ENCODE data around the gene NFIC.
"Not testable (repeated sequence)": the region's sequence is repeated elsewhere in the genome, so short reads cannot be mapped to it uniquely, and the experiment has no call there.

The NFIC gene

GRCh38 chr19:3365836-3366752 lies at the start of gene NFIC:
NFIC (plus strand) TSS chr19:3366583; CDS start chr19:3366637, 54 bp downstream.
- DNase-seq: peak; percentile 55

GRCh38 chr19:3316659-3317207 lies 49.6 kb upstream of the NFIC start:
- DNase-seq: no peak

DNA sequence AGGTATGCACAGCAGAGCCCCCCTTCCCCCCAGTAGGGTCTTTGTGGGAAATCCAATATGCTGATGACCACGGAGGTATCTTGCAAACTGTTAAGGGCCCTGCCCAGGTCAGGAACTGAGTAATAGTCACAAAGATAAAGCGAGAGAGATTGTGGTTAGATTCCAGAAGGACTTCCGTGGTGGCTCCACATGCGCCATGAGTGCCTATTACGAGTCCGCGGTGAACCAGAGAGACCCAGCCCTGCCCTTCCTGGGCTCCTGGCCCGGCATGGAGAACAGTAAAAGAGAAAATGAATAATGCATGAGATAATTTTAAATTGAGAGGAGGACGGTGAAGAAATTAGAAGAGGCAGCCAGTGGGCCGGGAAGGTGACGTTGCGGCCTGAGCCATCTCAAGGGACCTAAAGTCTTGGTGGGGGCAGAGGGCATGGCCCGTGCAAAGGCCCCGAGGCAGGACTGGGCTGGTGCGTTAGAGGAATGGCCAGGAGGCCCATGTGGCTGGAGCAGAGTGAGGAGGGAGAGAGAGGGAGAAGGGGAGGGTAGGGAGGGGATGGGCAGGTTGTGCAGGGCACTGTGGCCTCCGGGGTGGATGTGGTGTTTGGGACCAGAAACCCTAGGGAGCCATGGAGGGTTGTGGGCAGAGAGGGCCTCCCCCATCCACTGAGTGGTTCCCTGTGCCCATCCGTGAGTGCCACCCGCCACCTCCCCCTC lies 46.6 kb upstream of the NFIC start:
- DNase-seq: no peak

- no peak for DNase-seq
These were observed 46.1 kb upstream of the NFIC start for GRCh38 chr19:3320354-3320670.

GRCh38 chr19:3320853-3321252 lies 45.5 kb upstream of the NFIC start:
- DNase-seq: no peak

GRCh38 chr19:3321696-3322095 lies 44.7 kb upstream of the NFIC start:
- no peak for DNase-seq

GRCh38 chr19:3322199-3322978 lies 44.0 kb upstream of the NFIC start:
- no peak for DNase-seq

GRCh38 chr19:3323026-3323425 lies 43.4 kb upstream of the NFIC start:
- DNase-seq: no peak

DNA sequence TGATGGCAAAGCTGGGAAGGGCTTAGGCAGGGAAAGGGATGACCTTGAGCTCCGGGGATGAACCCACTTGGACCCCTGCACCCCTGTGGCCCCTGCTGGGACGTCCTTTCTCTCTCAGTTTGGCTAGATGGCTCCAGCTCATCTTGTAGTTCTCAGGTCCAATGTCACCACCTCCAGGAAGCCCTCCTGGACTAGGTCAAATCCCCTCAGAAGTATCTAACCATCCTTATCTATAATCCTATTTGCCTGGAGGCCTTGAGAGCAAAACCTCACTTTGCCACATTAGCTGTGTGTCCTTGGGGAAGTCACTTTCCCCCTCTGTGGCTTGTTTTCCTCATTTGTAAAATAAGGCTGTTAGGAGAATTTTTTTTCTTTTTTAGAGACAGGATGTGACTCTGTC lies 42.7 kb upstream of the NFIC start:
- DNase-seq: no peak

GRCh38 chr19:3324405-3324856 lies 42.0 kb upstream of the NFIC start:
- peak; percentile 81 for DNase-seq

DNA sequence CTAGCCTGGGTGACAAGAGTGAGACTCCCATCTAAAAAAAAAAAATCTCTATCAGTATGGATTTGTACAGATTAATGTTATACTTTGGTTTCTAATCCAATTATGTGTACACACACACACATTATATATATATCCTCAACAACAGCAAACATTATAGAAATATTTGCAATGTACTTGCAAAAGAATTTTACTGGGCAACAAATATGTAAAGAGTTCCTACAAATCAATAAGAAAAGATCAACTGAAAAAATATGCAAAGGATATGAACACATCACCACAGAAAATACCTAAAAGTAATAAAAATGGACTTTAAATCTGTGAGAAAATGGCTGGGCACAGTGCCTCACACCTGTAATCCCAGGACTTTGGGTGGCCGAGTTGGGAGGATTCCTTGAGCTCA lies 40.9 kb upstream of the NFIC start:
- no peak for DNase-seq

GRCh38 chr19:3328743-3329142 lies 37.6 kb upstream of the NFIC start:
- DNase-seq: no peak

- no peak for DNase-seq
These were observed 36.3 kb upstream of the NFIC start for GRCh38 chr19:3330047-3330446.

- not testable (repeated sequence) for DNase-seq
These were observed 34.2 kb upstream of the NFIC start for GRCh38 chr19:3332232-3332631.

DNA sequence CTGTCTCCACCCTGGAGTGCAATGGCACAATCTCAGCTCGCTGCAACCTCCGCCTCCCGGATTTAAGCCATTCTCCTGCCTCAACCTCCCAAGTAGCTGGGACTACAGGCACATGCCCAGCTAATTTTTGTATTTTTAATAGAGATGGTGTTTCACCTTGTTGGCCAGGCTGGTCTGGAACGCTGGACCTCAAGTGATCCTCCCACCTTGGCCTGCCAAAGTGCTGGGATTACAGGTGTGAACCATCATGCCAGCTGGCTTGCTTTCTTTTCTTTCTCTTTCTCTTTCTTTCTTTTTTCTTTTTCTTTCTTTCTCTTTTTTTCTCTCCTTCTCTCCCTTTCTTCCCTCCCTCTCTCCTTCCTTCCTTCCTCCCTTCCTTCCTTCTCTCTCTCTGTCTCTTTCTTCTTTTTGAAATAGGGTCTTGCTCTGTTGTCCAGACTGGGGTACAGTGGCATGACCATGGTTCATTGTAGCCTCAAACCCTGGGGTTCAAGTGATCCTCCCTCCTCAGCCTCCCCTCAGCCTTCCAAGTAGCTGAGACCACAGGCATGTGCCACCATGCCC lies 33.3 kb upstream of the NFIC start:
- DNase-seq: no peak

- DNase-seq: no peak
These were observed 32.7 kb upstream of the NFIC start for GRCh38 chr19:3333662-3334061.

- not testable (repeated sequence) for DNase-seq
These were observed 31.5 kb upstream of the NFIC start for GRCh38 chr19:3334749-3335430.

DNA sequence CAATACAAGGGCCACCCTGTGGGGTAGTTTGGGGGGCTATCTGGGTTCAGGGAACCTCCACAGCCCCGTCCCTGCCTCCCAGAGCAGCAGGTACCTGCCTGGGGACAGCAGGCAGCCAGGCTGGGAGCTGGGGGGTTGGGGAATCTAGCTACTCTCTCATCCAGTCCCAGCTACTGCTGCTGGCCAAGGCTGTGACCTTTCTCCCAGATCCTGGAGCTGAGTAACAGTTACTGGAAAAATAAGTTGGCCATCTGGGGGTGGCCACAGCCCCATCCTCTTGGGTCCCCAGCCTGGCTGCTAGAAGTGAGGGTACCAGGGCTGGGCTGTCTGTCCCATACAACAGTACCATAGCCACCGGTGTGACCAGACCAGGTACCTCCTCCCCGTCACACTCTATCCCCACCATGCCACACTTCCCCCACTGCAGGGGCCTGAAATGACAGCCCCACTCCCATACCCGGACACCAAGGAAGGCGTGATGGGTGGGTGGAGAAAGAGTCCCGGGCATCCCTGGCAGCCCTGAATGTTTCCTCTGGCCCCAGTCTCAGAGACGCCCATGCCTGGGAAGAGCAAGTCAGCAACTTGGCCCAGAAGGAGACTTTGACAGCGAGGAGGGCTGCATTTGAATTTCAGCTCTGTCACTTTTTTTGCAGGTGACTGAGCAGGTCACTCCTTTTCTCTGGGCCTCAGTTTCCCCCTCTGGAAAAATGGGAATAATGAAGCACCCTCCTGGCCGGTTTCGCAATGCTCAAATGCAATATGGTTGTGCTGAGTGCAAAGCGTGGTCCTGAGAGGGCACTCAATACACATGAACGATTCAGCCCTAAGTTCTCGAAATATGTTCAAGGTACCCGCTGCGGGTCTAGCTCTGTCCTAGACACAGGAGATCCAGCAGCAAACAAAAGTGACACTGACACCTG lies 30.7 kb upstream of the NFIC start:
- no peak for DNase-seq

- no peak for DNase-seq
These were observed 30.1 kb upstream of the NFIC start for GRCh38 chr19:3336351-3336679.

GRCh38 chr19:3336680-3337523 lies 29.5 kb upstream of the NFIC start:
- DNase-seq: no peak

Data from activated naive CD4-positive, alpha-beta T cell treated with Interleukin-2 at 50 U/mL for 16 hours (primary cell).